Measurements from ENCODE around the gene MEIS2.

- no peak for TF ChIP-seq CTCF (IDR thresholded peaks at IDR 0.05; ENCODE audit: poor library complexity, severe bottlenecking)
- TF ChIP-seq POLR2AphosphoS5 (IDR thresholded peaks at IDR 0.05) = no peak
- no peak for TF ChIP-seq EP300 (conservative IDR thresholded peaks at IDR 0.05; ENCODE audit: poor library complexity, severe bottlenecking)
- no peak for TF ChIP-seq EZH2 (IDR thresholded peaks at IDR 0.05; ENCODE audit: borderline replicate concordance, insufficient read depth, low read length, poor library complexity, severe bottlenecking)
- no peak for TF ChIP-seq SMC3 (conservative IDR thresholded peaks at IDR 0.05; ENCODE audit: poor library complexity)
- no peak for TF ChIP-seq TAF1 (IDR thresholded peaks at IDR 0.05; ENCODE audit: low read depth)
- TF ChIP-seq REST (IDR thresholded peaks at IDR 0.05; ENCODE audit: borderline replicate concordance) = no peak
Observed at GRCh38 chr15:37135225-37135624, 34.9 kb upstream of the MEIS2 start.
